RWPE1 (cell line): ENCODE measurements around the gene SRSF10.

Experiments
- CTCF ChIA-PET: fragments of 350-600 bp; sonication (Branson Sonifier 250); formaldehyde crosslinking; extraction: SDS; loops from one replicate; lab custom pipeline; 2021; lab: Yijun Ruan, JAX
- POLR2A ChIA-PET: fragments of 400-600 bp; formaldehyde crosslinking; extraction: SDS; loops from one replicate; lab custom pipeline; 2020; ENCODE audit warnings: antibody characterized with exemption; ENCODE audit not compliant: low non-redundant PET; lab: Yijun Ruan, JAX
- DNase-seq: peaks from one replicate; pipeline ENCODE4 v3.0.0; 2012; ENCODE audit warnings: low spot score
- H3K27ac ChIP-seq: fragments of 450-650 bp; 2 replicates; pipeline ENCODE4 v1.5.1; 2017
- TF ChIP-seq, protein P1 (sequence below): fragments of 450-650 bp; conservative IDR thresholded peaks from 2 replicates; pipeline ENCODE4 v1.5.1; 2017; ENCODE audit warnings: low read depth, mild to moderate bottlenecking

SRSF10 gene

DNA sequence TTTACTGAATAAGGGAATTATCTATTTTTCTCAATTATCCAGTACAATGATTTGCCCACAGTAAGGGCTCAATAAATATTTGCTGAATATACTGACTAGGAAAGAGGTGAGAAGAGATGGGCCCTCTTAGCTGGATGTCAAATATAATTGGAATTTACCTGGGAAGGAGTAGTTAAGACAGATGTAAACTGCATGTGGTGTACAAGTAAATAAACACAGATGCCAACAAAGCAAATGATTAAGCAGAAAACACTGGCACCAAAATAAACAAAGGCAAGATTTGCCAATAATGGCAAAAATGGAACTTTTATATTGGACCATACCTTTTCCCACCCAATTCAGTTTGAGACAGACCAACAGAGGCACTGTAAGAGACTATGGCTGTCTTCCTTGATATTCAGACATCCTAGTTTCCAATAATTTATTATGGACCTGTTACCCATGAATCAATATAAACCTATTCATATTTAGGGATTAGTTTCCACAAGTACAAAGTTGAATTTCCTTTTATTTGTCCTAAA is 13.1 kb downstream of the SRSF10 start:
- ChIA-PET POLR2A (no interaction called here), CTCF (interaction anchor here (0.6 to 0.7 kb wide), 2 partner anchors 177 to 448 kb away, joined by 4 to 5 read pairs; no protein-coding TSS in a partner anchor)
- no peak overlapping the region for H3K27ac ChIP-seq
- DNase-seq = no peak
- TF ChIP-seq, protein P1, sequence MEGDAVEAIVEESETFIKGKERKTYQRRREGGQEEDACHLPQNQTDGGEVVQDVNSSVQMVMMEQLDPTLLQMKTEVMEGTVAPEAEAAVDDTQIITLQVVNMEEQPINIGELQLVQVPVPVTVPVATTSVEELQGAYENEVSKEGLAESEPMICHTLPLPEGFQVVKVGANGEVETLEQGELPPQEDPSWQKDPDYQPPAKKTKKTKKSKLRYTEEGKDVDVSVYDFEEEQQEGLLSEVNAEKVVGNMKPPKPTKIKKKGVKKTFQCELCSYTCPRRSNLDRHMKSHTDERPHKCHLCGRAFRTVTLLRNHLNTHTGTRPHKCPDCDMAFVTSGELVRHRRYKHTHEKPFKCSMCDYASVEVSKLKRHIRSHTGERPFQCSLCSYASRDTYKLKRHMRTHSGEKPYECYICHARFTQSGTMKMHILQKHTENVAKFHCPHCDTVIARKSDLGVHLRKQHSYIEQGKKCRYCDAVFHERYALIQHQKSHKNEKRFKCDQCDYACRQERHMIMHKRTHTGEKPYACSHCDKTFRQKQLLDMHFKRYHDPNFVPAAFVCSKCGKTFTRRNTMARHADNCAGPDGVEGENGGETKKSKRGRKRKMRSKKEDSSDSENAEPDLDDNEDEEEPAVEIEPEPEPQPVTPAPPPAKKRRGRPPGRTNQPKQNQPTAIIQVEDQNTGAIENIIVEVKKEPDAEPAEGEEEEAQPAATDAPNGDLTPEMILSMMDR = no peak

DNA sequence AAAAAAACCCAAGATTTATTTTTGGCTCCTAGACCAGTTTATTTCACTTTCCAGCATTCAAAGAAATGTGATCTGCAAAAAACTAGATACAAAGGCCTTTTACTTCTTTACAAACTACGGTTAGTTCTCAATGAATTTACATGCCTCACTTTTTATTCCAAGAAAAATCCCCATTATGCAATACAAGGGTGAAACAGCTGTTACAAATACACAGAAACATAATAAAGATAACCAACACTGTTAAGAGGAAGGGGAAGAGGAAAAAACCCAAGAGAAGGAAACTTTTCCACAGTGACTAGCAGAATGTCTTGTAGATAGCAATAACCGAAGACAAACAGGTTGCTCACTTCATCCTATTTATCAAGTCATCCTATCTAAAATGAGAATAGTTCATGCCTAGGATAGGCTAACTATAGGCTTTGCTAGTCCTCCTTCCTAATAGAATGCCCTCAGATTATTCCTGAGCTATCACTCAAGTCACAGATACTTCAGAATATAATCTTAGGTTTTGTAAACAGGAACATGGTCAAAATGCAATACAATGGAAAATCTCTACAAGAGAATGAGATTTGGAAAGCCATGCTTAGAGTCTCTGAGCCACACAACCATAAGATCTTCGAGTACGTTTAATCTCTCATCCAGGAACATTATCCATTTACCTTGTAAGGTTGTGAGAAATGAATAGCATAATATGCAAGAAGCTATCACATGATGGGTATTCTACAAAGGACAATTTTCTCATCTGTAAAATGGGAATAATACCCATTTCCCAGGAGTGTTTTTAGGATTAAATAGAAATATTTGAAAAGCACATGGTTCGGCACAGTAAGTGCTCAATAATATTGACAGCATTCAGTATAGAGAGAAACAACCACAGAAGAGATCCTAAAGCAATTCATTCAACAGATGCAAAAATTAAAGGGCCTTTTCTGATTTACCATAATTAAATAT is 15.1 kb downstream of the SRSF10 start:
- DNase-seq = no peak
- H3K27ac ChIP-seq = no peak overlapping the region
- TF ChIP-seq, protein P1 = no peak
- ChIA-PET CTCF (interaction anchor here (1.2 kb wide), 1 partner anchor 11 kb away, joined by 4 read pairs; no protein-coding TSS in a partner anchor), POLR2A (no interaction called here)

DNA sequence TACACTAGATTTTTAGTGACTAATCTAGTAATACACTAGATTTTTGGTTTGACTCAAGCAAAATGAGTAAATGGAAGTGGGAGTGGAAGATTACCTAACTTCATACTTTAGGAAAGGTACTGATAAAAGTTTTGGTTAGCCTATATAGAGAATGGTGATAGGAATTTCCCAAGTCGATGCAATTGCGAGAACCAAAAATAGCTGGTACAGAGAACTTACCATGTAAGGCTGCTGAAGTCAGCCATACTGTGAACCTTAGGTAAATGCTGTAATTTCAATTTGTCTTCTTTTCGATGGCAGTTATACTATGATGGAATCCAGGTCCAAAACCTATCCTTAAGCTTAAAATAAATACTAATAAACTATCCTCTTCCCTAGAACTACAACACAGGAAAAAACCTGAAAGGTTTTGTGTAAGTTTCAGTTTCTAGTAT is 15.9 kb downstream of the SRSF10 start:
- CTCF ChIA-PET = interaction anchor here (1.2 kb wide), 1 partner anchor 12 kb away, joined by 4 read pairs; no protein-coding TSS in a partner anchor
- POLR2A ChIA-PET = no interaction called here
- no peak for DNase-seq
- TF ChIP-seq, protein P1 = no peak
- no peak overlapping the region for H3K27ac ChIP-seq

DNA sequence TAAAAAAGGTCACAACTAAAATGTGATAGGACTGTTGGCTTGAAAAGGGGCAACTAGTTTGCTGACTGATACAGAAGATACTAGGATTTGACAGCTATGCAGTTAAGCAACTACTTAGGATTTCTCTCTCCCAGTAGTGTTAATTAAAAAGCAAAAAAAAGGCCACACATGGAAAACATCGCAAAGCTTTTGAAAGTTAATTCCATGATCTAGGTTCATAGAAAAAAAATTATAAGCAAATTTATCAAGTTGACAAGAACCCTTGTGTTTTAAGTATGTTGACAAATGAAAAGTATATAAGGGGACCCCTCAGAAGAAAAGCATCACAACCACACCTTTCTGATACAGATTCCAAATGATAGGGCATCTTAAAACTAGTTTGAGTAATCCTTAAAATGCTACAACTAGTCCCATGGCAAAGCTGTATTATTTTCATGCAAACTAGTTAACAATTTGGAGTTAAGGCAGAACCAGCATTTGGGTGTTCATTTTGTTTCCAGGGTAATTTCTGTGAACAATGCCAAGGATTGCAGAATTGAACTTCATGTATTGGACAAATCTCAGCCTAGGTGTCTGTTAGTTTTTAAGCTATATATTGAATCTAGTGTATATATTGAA is 16.4 kb downstream of the SRSF10 start:
- ChIA-PET POLR2A (no interaction called here), CTCF (interaction anchor here (0.6 to 1.2 kb wide), 2 partner anchors 12 to 78 kb away, joined by 4 to 6 read pairs; no protein-coding TSS in a partner anchor)
- no peak for DNase-seq
- no peak overlapping the region for H3K27ac ChIP-seq
- TF ChIP-seq, protein P1 = no peak

DNA sequence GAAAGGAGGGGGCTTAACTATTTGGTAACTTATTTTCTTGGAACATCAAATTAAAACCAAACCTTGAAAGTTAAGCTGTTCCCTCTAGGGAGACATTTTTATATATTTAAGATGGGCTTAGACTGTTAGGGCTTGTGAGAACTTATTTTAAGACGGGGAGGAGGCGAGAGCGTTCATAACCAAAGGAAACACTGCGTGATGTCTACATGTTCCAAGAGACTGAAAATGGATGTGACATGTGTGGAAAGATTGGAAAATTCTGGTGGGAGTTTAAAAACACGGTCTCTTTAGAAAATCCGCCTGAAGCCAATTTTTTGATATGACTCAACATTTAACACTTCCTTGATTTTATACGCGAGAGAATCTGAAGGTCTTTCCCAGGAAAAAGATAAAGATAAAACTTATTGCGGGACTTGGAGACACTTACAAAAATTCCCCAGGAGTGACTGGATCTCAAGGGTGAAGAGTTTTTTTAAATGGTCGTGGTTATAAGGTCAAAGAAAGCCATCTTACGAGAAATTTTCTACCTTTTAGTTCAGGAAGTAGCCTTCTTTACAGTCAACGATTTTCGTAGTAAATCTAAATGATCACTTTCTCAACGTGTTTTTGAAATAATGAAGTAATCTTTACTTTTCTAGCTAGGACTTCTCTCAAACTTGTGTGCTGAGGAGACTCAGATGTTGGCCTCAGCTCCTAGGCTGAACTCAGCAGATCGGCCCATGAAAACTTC is 19.7 kb downstream of the SRSF10 start:
- peak overlapping the region; percentile 99 for H3K27ac ChIP-seq
- CTCF ChIA-PET = interaction anchor here (1.5 kb wide), 1 partner anchor 68 kb away, joined by 3 read pairs; no protein-coding TSS in a partner anchor
- no peak for DNase-seq
- TF ChIP-seq, protein P1 = no peak
- POLR2A ChIA-PET = no interaction called here
